GM12878 (cell line): ENCODE data around the gene HIPK4.

Source experiments
- CHD4 ChIP-seq: fragments of 200-600 bp; sonication (generic); IDR thresholded peaks from 2 replicates; pipeline ENCODE4 v1.6.1; 2016; ENCODE audit warnings: mild to moderate bottlenecking
- ETV6 ChIP-seq, 2 experiments: fragments of 450-650 bp in 1 of 2; IDR thresholded peaks in 1 of 2; conservative IDR thresholded peaks in 1 of 2; 2 replicates each; pipeline ENCODE4 v1.6.1; 2014; ENCODE audit warnings: antibody characterized with exemption in 1 of 2, borderline replicate concordance in 1 of 2, low read depth in 1 of 2, mild to moderate bottlenecking in 1 of 2, moderate library complexity in 1 of 2
- FOXM1 ChIP-seq: IDR thresholded peaks from 2 replicates; pipeline ENCODE4 v1.6.1; 2012; ENCODE audit warnings: low read depth, mild to moderate bottlenecking, inconsistent platforms, low read length, moderate library complexity
- HDGF ChIP-seq: fragments of 450-650 bp; IDR thresholded peaks from 2 replicates; pipeline ENCODE4 v1.6.1; 2016; ENCODE audit warnings: antibody characterized with exemption
- POLR2A ChIP-seq: IDR thresholded peaks from 2 replicates; pipeline ENCODE4 v1.6.1; 2011; ENCODE audit warnings: low read depth, mild to moderate bottlenecking, low read length
- POLR2AphosphoS5 ChIP-seq: IDR thresholded peaks from 2 replicates; pipeline ENCODE4 v1.6.1; 2011; ENCODE audit warnings: mild to moderate bottlenecking, low read length, inconsistent platforms
- SMC3 ChIP-seq: IDR thresholded peaks from 2 replicates; pipeline ENCODE4 v1.6.1; 2011; ENCODE audit warnings: low read length, improper control_type of control experiment, borderline replicate concordance
- SPI1 ChIP-seq: IDR thresholded peaks from 2 replicates; pipeline ENCODE4 v1.6.1; 2011; ENCODE audit warnings: low read depth, mild to moderate bottlenecking, low read length, moderate library complexity, borderline replicate concordance; ENCODE audit not compliant: insufficient read depth
- ZBED1 ChIP-seq: IDR thresholded peaks from 2 replicates; pipeline ENCODE4 v1.6.1; 2016; ENCODE audit warnings: borderline replicate concordance
- TF ChIP-seq, protein P1 (sequence below), 3 experiments: IDR thresholded peaks in 2 of 3; conservative IDR thresholded peaks in 1 of 3; 2 replicates each; pipeline ENCODE4 v1.5.1; 2011; ENCODE audit warnings: low read depth in 3 of 3, low read length in 3 of 3, mild to moderate bottlenecking in 3 of 3, control low read depth in 2 of 3, moderate library complexity in 2 of 3, inconsistent platforms in 1 of 3, mixed read lengths in 1 of 3; ENCODE audit not compliant: control insufficient read depth in 2 of 3, insufficient read depth in 1 of 3; ENCODE audit errors: extremely low read depth in 1 of 3
- TF ChIP-seq, protein P2 (sequence below): fragments of 150-350 bp; IDR thresholded peaks from 2 replicates; pipeline ENCODE4 v1.6.1; 2016; ENCODE audit warnings: low read depth, low read length
- TF ChIP-seq, protein P3 (sequence below): IDR thresholded peaks from 2 replicates; pipeline ENCODE4 v1.6.1; 2011; ENCODE audit warnings: borderline replicate concordance, low read depth, mild to moderate bottlenecking, moderate library complexity, mixed read lengths, low read length; ENCODE audit not compliant: insufficient read depth; ENCODE audit errors: extremely low read length
- TF ChIP-seq, protein P4 (sequence below): fragments of 450-650 bp; IDR thresholded peaks from 2 replicates; pipeline ENCODE4 v1.6.1; 2017; ENCODE audit warnings: antibody characterized with exemption, mild to moderate bottlenecking, moderate library complexity

GRCh38 chr19:40412866-40413265, 22.9 kb upstream of the HIPK4 start:
- TF ChIP-seq, protein P1, sequence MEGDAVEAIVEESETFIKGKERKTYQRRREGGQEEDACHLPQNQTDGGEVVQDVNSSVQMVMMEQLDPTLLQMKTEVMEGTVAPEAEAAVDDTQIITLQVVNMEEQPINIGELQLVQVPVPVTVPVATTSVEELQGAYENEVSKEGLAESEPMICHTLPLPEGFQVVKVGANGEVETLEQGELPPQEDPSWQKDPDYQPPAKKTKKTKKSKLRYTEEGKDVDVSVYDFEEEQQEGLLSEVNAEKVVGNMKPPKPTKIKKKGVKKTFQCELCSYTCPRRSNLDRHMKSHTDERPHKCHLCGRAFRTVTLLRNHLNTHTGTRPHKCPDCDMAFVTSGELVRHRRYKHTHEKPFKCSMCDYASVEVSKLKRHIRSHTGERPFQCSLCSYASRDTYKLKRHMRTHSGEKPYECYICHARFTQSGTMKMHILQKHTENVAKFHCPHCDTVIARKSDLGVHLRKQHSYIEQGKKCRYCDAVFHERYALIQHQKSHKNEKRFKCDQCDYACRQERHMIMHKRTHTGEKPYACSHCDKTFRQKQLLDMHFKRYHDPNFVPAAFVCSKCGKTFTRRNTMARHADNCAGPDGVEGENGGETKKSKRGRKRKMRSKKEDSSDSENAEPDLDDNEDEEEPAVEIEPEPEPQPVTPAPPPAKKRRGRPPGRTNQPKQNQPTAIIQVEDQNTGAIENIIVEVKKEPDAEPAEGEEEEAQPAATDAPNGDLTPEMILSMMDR (IDR thresholded peaks at IDR 0.05 in 2 of 3, conservative IDR thresholded peaks at IDR 0.05 in 1 of 3; ENCODE audit: control insufficient read depth in 2 of 3, extremely low read depth in 1 of 3, insufficient read depth in 1 of 3, low read depth in 3 of 3, low read length in 3 of 3) = no peak
- TF ChIP-seq, protein P2, sequence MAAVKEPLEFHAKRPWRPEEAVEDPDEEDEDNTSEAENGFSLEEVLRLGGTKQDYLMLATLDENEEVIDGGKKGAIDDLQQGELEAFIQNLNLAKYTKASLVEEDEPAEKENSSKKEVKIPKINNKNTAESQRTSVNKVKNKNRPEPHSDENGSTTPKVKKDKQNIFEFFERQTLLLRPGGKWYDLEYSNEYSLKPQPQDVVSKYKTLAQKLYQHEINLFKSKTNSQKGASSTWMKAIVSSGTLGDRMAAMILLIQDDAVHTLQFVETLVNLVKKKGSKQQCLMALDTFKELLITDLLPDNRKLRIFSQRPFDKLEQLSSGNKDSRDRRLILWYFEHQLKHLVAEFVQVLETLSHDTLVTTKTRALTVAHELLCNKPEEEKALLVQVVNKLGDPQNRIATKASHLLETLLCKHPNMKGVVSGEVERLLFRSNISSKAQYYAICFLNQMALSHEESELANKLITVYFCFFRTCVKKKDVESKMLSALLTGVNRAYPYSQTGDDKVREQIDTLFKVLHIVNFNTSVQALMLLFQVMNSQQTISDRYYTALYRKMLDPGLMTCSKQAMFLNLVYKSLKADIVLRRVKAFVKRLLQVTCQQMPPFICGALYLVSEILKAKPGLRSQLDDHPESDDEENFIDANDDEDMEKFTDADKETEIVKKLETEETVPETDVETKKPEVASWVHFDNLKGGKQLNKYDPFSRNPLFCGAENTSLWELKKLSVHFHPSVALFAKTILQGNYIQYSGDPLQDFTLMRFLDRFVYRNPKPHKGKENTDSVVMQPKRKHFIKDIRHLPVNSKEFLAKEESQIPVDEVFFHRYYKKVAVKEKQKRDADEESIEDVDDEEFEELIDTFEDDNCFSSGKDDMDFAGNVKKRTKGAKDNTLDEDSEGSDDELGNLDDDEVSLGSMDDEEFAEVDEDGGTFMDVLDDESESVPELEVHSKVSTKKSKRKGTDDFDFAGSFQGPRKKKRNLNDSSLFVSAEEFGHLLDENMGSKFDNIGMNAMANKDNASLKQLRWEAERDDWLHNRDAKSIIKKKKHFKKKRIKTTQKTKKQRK = no peak
- TF ChIP-seq, protein P3, sequence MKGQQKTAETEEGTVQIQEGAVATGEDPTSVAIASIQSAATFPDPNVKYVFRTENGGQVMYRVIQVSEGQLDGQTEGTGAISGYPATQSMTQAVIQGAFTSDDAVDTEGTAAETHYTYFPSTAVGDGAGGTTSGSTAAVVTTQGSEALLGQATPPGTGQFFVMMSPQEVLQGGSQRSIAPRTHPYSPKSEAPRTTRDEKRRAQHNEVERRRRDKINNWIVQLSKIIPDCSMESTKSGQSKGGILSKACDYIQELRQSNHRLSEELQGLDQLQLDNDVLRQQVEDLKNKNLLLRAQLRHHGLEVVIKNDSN = no peak
- TF ChIP-seq POLR2A (no peak), ETV6 (conservative IDR thresholded peaks at IDR 0.05 in 1 of 2, IDR thresholded peaks at IDR 0.05 in 1 of 2; ENCODE audit: borderline replicate concordance in 1 of 2, low read depth in 1 of 2) (no peak), POLR2AphosphoS5 (no peak), HDGF (no peak), CHD4 (no peak), SPI1 (no peak), SMC3 (no peak), ZBED1 (no peak), FOXM1 (no peak)
- TF ChIP-seq, protein P4, sequence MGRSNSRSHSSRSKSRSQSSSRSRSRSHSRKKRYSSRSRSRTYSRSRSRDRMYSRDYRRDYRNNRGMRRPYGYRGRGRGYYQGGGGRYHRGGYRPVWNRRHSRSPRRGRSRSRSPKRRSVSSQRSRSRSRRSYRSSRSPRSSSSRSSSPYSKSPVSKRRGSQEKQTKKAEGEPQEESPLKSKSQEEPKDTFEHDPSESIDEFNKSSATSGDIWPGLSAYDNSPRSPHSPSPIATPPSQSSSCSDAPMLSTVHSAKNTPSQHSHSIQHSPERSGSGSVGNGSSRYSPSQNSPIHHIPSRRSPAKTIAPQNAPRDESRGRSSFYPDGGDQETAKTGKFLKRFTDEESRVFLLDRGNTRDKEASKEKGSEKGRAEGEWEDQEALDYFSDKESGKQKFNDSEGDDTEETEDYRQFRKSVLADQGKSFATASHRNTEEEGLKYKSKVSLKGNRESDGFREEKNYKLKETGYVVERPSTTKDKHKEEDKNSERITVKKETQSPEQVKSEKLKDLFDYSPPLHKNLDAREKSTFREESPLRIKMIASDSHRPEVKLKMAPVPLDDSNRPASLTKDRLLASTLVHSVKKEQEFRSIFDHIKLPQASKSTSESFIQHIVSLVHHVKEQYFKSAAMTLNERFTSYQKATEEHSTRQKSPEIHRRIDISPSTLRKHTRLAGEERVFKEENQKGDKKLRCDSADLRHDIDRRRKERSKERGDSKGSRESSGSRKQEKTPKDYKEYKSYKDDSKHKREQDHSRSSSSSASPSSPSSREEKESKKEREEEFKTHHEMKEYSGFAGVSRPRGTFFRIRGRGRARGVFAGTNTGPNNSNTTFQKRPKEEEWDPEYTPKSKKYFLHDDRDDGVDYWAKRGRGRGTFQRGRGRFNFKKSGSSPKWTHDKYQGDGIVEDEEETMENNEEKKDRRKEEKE = no peak
